Lower lobe of right lung (tissue), 2 donors: Measurements from ENCODE around the gene ARVCF. TPM values are rescaled to one million over a fixed set of nuclear protein-coding genes. Genes with fewer than 3 reads are reported as not detected.
A peak's percentile ranks its signal among the peaks of the same experiment; 100 is the strongest.

Experiments used
- ATAC-seq, 2 donors: fragments of 200-7000 bp; cut with Tn5 transposase; one replicate each; pipeline ENCODE4 v1.9.1; 2020 to 2022; ENCODE audit warnings: mild to moderate bottlenecking in 2 of 2, moderate library complexity in 2 of 2
- DNase-seq: peaks from one replicate; pipeline ENCODE4 v3.0.0-alpha.2; 2020
- H3K27ac ChIP-seq: fragments of 200-600 bp; one replicate; pipeline ENCODE4 v1.8.0; 2022
- H3K27me3 ChIP-seq: fragments of 200-600 bp; one replicate; pipeline ENCODE4 v1.8.0; 2022; ENCODE audit warnings: low read depth
- H3K36me3 ChIP-seq: fragments of 200-600 bp; one replicate; pipeline ENCODE4 v1.8.0; 2022; ENCODE audit warnings: mild to moderate bottlenecking
- H3K4me1 ChIP-seq: fragments of 200-600 bp; one replicate; pipeline ENCODE4 v1.8.0; 2022
- H3K4me3 ChIP-seq: fragments of 200-600 bp; one replicate; pipeline ENCODE4 v1.8.0; 2022; ENCODE audit warnings: mild to moderate bottlenecking
- H3K9me3 ChIP-seq: fragments of 200-600 bp; one replicate; pipeline ENCODE4 v1.8.0; 2022
- intact Hi-C: fragments of 100-400 bp; cut with DNase I; formaldehyde crosslinking; loops from one replicate; pipeline ENCODE4 v1.11.0; 2022
- total RNA-seq: library from RNA; stranded (reverse); fragmentation: NEBNext Ultra II Directional; extraction: Animal tissue kit (Norgen Biotek cat#: 25700); gene quantifications from one replicate; pipeline ENCODE4 v1.2.1, GENCODE V29; 2021
- TF ChIP-seq, protein P1 (sequence below): fragments of 200-600 bp; IDR thresholded peaks from one replicate; pipeline ENCODE4 v1.8.0; 2022; ENCODE audit warnings: antibody characterized with exemption, mild to moderate bottlenecking
- donor health status: DM: no; HTN: yes; CAD: no; lungs with severe emphysema.

Gene ARVCF
- total RNA-seq, 1 donor from 2014 or later = 16.8 TPM

- H3K4me1 ChIP-seq = peaks cover 31% of the 10 kb centered on the region
- no peaks in the 10 kb centered on the region for H3K27me3 ChIP-seq
- TF ChIP-seq, protein P1, sequence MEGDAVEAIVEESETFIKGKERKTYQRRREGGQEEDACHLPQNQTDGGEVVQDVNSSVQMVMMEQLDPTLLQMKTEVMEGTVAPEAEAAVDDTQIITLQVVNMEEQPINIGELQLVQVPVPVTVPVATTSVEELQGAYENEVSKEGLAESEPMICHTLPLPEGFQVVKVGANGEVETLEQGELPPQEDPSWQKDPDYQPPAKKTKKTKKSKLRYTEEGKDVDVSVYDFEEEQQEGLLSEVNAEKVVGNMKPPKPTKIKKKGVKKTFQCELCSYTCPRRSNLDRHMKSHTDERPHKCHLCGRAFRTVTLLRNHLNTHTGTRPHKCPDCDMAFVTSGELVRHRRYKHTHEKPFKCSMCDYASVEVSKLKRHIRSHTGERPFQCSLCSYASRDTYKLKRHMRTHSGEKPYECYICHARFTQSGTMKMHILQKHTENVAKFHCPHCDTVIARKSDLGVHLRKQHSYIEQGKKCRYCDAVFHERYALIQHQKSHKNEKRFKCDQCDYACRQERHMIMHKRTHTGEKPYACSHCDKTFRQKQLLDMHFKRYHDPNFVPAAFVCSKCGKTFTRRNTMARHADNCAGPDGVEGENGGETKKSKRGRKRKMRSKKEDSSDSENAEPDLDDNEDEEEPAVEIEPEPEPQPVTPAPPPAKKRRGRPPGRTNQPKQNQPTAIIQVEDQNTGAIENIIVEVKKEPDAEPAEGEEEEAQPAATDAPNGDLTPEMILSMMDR = peak; percentile 83
- no peaks in the 10 kb centered on the region for H3K36me3 ChIP-seq
- peak; percentile 28 to 36 for ATAC-seq
- DNase-seq = peak; percentile 78
- H3K4me3 ChIP-seq = no peak overlapping the region
- intact Hi-C loops = no loop called here
- H3K27ac ChIP-seq = no peak overlapping the region
- no peaks in the 10 kb centered on the region for H3K9me3 ChIP-seq
Observed at GRCh38 chr22:20013382-20013871, 3.2 kb downstream of the ARVCF start.

DNA sequence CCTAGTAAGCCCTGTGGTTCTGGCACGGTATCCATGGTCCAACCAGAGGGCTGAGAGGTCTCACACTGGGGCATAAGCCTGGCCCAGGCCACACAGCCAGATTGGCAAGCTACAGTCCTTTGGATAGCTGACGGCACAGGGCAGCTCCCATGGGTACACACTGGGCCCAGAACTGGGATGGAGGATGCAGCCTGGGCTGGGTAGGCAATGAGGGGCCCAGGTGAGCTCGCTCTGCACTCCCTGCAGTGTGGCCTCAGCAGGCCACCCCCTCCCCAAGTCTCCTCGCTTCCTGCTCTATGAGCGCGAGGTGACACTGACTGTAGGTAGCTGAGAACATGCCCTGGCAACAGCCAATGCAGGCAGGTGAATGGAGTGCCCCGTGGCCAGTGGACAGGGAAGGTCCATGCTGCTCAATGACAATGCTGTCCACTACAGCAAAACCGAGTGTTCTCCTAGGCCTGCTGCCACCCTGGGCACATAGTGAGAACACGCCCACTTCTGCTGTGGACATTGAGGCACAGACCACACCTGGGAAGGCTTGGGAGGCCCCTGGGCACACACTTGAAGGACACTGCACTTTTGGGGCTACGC is 3.8 kb downstream of the ARVCF start:
- Histone ChIP-seq H3K9me3 (no peaks in the 10 kb centered on the region), H3K27me3 (no peaks in the 10 kb centered on the region), H3K4me1 (peaks cover 30% of the 10 kb centered on the region), H3K36me3 (no peaks in the 10 kb centered on the region), H3K27ac (no peak overlapping the region), H3K4me3 (no peak overlapping the region)
- DNase-seq (no peak), ATAC-seq (no peak)
- intact Hi-C loops = no loop called here
- TF ChIP-seq, protein P1 = no peak

- Histone ChIP-seq H3K27me3 (no peaks in the 10 kb centered on the region), H3K27ac (no peak overlapping the region), H3K4me1 (peaks cover 23% of the 10 kb centered on the region), H3K4me3 (no peak overlapping the region), H3K9me3 (no peaks in the 10 kb centered on the region), H3K36me3 (no peaks in the 10 kb centered on the region)
- ATAC-seq (no peak), DNase-seq (no peak)
- intact Hi-C loops = no loop called here
- TF ChIP-seq, protein P1 = no peak
Observed at GRCh38 chr22:20011993-20012740, 4.5 kb downstream of the ARVCF start.

- H3K27ac ChIP-seq = no peak overlapping the region
- DNase-seq (no peak), ATAC-seq (no peak)
- peaks cover 22% of the 10 kb centered on the region for H3K4me1 ChIP-seq
- TF ChIP-seq, protein P1 = no peak
- no peak overlapping the region for H3K4me3 ChIP-seq
- no peaks in the 10 kb centered on the region for H3K27me3 ChIP-seq
- H3K36me3 ChIP-seq = no peaks in the 10 kb centered on the region
- intact Hi-C loops = no loop called here
- H3K9me3 ChIP-seq = no peaks in the 10 kb centered on the region
Observed at GRCh38 chr22:20011123-20011992, 5.3 kb downstream of the ARVCF start.

DNA sequence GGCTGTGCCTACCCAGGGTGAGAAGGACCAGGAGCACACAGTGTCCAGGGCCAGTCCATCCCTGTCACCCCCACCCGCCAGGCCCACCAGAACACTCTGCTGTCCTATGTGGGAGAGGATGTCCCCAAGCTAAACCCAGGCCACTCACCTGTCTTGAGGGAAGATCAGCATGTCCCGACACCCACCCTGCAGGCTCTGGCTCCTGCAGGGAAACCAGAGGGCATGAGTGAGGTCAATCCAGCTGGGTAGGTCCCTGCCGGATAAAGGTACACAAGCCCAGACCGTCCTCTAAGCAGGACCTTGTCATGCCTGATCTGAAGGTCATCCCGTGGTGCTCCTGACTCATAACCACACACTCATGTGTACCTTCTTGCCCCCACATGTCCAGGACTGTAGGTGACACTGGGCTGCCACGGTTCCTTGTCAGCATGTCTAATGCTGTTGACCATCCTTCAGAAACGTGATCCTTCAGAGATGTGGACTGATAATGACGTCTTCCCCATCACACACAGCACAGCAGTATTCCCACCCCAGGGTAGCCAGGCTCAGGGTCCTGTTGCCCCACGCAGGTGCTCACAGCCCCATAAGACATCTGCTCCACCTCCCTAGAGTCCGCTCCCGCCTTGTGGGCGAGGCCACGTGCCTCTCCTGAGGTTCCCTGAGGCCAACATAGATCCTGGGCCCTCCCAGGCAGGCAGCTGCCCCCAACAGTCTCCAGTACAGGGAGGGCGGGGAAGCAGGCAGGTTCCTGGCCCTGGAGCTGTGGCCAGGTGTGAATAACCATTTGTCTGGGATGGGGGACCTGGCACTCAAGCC is 6.1 kb downstream of the ARVCF start:
- intact Hi-C loops = no loop called here
- Histone ChIP-seq H3K27me3 (no peaks in the 10 kb centered on the region), H3K27ac (no peak overlapping the region), H3K4me1 (peaks cover 15% of the 10 kb centered on the region), H3K9me3 (no peaks in the 10 kb centered on the region), H3K36me3 (no peaks in the 10 kb centered on the region), H3K4me3 (no peak overlapping the region)
- TF ChIP-seq, protein P1 = no peak
- ATAC-seq (no peak), DNase-seq (no peak)
